ENCODE measurements around the gene TMPRSS3.

Gene TMPRSS3

DNA sequence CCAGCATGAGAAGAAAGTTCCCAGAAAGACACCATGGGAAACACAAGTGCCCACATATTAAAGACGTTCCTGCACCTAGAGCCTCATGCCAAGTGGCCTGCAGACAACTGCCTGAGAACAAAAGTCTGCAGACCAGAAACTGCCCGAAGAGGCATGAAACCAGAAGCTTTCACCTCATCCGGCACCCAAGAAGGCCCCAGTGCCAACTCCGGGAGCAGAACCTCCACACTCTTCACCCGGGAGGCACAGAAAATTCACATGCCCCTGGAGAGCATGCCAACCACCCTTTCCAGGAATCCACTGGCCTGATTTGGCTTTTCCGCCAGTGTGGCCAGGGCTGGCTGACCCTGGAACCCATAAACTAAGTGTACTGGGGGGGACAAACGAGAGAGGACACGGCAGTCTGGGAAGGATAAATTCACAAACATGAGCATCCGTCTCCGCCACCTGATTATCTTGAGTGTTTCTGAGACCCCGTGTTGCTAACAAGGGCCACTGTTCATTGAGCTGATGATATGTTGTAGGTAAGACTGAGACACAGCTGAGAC, 51.8 kb downstream of the TMPRSS3 start:
- no peaks in the 10 kb centered on the region for H3K36me3 ChIP-seq (ENCODE audit: control insufficient read depth in 2 of 2, insufficient read depth in 1 of 2, low read length in 2 of 2)
- POLR2A ChIA-PET = no interaction called here

DNA sequence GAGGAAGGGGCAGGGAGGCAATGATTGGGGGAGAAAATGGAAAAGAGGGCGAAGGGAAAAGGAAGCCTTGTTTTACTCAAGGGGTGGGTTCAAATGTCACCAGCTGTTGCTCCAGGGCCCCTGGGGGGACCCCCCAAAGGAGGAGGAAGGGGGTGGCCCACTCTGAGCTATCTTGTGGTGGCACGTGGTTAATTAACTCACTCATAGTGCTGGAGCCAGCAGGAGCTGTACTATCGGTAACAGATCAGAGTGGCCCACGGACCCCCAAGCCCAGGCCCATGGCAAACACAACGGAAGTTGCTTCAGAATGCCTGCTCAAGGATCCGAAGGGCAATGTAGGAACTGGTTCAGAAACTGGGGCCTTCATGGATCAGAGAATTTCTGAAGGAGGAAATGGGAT, 52.3 kb downstream of the TMPRSS3 start:
- Histone ChIP-seq H3K27ac (ENCODE audit: extremely low read depth, low read depth, low read length) (no peak overlapping the region), H3K4me1 (ENCODE audit: control insufficient read depth, insufficient read depth, low read length) (no peaks in the 10 kb centered on the region), H3K4me3 (ENCODE audit: low read depth, low read length) (no peak overlapping the region), H3K9me3 (ENCODE audit: control insufficient read depth, insufficient read depth, low read depth, low read length) (no peaks in the 10 kb centered on the region), H3K36me3 (ENCODE audit: control insufficient read depth in 2 of 2, insufficient read depth in 1 of 2, low read length in 2 of 2) (no peaks in the 10 kb centered on the region)
- ChIA-PET CTCF (no interaction called here), POLR2A (no interaction called here)
- TF ChIP-seq ZBTB7A (tag by site-specific recombination; IDR thresholded peaks at IDR 0.05; ENCODE audit: low read depth) = no peak
- no peak for TF ChIP-seq ZNF792 (tag by site-specific recombination; IDR thresholded peaks at IDR 0.05)
- no peak for TF ChIP-seq ZNF121 (tag by site-specific recombination; IDR thresholded peaks at IDR 0.05)
- TF ChIP-seq, protein P1, sequence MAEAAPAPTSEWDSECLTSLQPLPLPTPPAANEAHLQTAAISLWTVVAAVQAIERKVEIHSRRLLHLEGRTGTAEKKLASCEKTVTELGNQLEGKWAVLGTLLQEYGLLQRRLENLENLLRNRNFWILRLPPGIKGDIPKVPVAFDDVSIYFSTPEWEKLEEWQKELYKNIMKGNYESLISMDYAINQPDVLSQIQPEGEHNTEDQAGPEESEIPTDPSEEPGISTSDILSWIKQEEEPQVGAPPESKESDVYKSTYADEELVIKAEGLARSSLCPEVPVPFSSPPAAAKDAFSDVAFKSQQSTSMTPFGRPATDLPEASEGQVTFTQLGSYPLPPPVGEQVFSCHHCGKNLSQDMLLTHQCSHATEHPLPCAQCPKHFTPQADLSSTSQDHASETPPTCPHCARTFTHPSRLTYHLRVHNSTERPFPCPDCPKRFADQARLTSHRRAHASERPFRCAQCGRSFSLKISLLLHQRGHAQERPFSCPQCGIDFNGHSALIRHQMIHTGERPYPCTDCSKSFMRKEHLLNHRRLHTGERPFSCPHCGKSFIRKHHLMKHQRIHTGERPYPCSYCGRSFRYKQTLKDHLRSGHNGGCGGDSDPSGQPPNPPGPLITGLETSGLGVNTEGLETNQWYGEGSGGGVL (tag by site-specific recombination; IDR thresholded peaks at IDR 0.05) = no peak
- TF ChIP-seq ZNF169 (tag by site-specific recombination; IDR thresholded peaks at IDR 0.05) = no peak
- no peak for TF ChIP-seq ZNF416 (tag by site-specific recombination; IDR thresholded peaks at IDR 0.05)
- no peak for TF ChIP-seq ZNF558 (tag by site-specific recombination; IDR thresholded peaks at IDR 0.05)
- TF ChIP-seq ZNF112 (tag by site-specific recombination; IDR thresholded peaks at IDR 0.05) = no peak
- TF ChIP-seq ZNF157 (tag by site-specific recombination; IDR thresholded peaks at IDR 0.05) = no peak
- no peak for TF ChIP-seq ZBTB17 (tag by site-specific recombination; IDR thresholded peaks at IDR 0.05)
- no peak for TF ChIP-seq ZNF211 (tag by site-specific recombination; IDR thresholded peaks at IDR 0.05; ENCODE audit: low read depth)
- no peak for TF ChIP-seq ZNF549 (tag by site-specific recombination; IDR thresholded peaks at IDR 0.05)
- no peak for TF ChIP-seq ZNF175 (tag by site-specific recombination; IDR thresholded peaks at IDR 0.05)
- no peak for TF ChIP-seq ZNF529 (tag by site-specific recombination; IDR thresholded peaks at IDR 0.05; ENCODE audit: insufficient replicate concordance)

More for the DNA sequence above, 51.8 kb downstream of the TMPRSS3 start:
- CTCF ChIA-PET = interaction anchor here (0.5 to 0.9 kb wide), 2 partner anchors 30 to 1347 kb away, joined by 3 read pairs; no protein-coding TSS in a partner anchor
- no peak overlapping the region for H3K27ac ChIP-seq (ENCODE audit: extremely low read depth, low read depth, low read length)
- no peak for TF ChIP-seq ZNF610 (tag by site-specific recombination; IDR thresholded peaks at IDR 0.05; ENCODE audit: borderline replicate concordance)
- no peak for TF ChIP-seq GLI4 (tag by site-specific recombination; IDR thresholded peaks at IDR 0.05)
- TF ChIP-seq, protein P2, sequence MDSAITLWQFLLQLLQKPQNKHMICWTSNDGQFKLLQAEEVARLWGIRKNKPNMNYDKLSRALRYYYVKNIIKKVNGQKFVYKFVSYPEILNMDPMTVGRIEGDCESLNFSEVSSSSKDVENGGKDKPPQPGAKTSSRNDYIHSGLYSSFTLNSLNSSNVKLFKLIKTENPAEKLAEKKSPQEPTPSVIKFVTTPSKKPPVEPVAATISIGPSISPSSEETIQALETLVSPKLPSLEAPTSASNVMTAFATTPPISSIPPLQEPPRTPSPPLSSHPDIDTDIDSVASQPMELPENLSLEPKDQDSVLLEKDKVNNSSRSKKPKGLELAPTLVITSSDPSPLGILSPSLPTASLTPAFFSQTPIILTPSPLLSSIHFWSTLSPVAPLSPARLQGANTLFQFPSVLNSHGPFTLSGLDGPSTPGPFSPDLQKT (IDR thresholded peaks at IDR 0.05; ENCODE audit: borderline replicate concordance, low read depth, low read length) = no peak
- no peak for TF ChIP-seq ZNF302 (tag by site-specific recombination; IDR thresholded peaks at IDR 0.05; ENCODE audit: low read depth)
- TF ChIP-seq, protein P3, sequence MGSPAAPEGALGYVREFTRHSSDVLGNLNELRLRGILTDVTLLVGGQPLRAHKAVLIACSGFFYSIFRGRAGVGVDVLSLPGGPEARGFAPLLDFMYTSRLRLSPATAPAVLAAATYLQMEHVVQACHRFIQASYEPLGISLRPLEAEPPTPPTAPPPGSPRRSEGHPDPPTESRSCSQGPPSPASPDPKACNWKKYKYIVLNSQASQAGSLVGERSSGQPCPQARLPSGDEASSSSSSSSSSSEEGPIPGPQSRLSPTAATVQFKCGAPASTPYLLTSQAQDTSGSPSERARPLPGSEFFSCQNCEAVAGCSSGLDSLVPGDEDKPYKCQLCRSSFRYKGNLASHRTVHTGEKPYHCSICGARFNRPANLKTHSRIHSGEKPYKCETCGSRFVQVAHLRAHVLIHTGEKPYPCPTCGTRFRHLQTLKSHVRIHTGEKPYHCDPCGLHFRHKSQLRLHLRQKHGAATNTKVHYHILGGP (tag by site-specific recombination; IDR thresholded peaks at IDR 0.05) = no peak
- TF ChIP-seq BCL11B (tag by site-specific recombination; IDR thresholded peaks at IDR 0.05; ENCODE audit: low read depth) = no peak
- TF ChIP-seq KLF7 (tag by site-specific recombination; IDR thresholded peaks at IDR 0.05; ENCODE audit: borderline replicate concordance) = no peak
- no peak for TF ChIP-seq ZNF274 (IDR thresholded peaks at IDR 0.05; ENCODE audit: low read length)
- TF ChIP-seq ZNF274 (tag by site-specific recombination; IDR thresholded peaks at IDR 0.05; ENCODE audit: borderline replicate concordance) = no peak
- TF ChIP-seq ZNF785 (tag by site-specific recombination; IDR thresholded peaks at IDR 0.05) = no peak
- no peak for TF ChIP-seq ZNF221 (tag by site-specific recombination; IDR thresholded peaks at IDR 0.05; ENCODE audit: borderline replicate concordance)
- TF ChIP-seq ZNF223 (tag by site-specific recombination; IDR thresholded peaks at IDR 0.05) = no peak
- no peak for TF ChIP-seq ZNF768 (tag by site-specific recombination; IDR thresholded peaks at IDR 0.05)
- TF ChIP-seq HOXC10 (CRISPR knock-in tag; IDR thresholded peaks at IDR 0.05) = no peak
- TF ChIP-seq, protein P4, sequence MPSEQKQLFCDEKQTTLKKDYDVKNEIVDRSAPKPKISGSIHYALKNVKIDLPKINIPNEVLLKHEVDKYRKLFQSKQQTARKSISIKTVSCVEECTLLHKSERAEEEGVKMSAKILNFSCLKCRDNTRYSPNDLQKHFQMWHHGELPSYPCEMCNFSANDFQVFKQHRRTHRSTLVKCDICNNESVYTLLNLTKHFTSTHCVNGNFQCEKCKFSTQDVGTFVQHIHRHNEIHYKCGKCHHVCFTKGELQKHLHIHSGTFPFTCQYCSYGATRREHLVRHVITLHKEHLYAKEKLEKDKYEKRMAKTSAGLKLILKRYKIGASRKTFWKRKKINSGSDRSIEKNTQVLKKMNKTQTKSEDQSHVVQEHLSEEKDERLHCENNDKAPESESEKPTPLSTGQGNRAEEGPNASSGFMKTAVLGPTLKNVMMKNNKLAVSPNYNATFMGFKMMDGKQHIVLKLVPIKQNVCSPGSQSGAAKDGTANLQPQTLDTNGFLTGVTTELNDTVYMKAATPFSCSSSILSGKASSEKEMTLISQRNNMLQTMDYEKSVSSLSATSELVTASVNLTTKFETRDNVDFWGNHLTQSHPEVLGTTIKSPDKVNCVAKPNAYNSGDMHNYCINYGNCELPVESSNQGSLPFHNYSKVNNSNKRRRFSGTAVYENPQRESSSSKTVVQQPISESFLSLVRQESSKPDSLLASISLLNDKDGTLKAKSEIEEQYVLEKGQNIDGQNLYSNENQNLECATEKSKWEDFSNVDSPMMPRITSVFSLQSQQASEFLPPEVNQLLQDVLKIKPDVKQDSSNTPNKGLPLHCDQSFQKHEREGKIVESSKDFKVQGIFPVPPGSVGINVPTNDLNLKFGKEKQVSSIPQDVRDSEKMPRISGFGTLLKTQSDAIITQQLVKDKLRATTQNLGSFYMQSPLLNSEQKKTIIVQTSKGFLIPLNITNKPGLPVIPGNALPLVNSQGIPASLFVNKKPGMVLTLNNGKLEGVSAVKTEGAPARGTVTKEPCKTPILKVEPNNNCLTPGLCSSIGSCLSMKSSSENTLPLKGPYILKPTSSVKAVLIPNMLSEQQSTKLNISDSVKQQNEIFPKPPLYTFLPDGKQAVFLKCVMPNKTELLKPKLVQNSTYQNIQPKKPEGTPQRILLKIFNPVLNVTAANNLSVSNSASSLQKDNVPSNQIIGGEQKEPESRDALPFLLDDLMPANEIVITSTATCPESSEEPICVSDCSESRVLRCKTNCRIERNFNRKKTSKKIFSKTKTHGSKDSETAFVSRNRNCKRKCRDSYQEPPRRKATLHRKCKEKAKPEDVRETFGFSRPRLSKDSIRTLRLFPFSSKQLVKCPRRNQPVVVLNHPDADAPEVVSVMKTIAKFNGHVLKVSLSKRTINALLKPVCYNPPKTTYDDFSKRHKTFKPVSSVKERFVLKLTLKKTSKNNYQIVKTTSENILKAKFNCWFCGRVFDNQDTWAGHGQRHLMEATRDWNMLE (tag by site-specific recombination; conservative IDR thresholded peaks at IDR 0.05; ENCODE audit: low read depth) = no peak
- no peak for TF ChIP-seq ZNF112 (tag by site-specific recombination; IDR thresholded peaks at IDR 0.05)
- no peaks in the 10 kb centered on the region for H3K4me1 ChIP-seq (ENCODE audit: control insufficient read depth, insufficient read depth, low read length)
- no peak overlapping the region for H3K4me3 ChIP-seq (ENCODE audit: low read depth, low read length)
- H3K9me3 ChIP-seq (ENCODE audit: control insufficient read depth, insufficient read depth, low read depth, low read length) = no peaks in the 10 kb centered on the region
